ENCODE data around the gene RAP1GAP2.

RAP1GAP2 gene

DNA sequence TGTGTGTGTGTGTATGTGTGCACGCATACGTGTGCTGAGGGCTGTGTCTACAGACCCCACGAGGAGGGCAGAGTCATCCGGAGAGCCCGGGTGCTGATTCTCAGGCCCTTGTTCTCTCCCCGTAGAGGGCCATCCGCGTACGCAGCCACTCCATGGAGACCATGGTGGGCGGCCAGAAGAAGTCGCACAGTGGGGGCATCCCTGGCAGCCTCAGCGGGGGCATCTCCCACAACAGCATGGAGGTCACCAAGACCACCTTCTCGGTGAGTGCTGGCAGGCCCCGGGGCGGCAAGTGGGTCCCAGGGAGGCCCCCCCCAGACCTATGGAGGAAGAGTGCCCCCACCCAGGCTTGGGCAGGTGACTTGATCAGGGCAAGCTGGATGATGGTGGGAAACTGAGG lies 221.7 kb downstream of the RAP1GAP2 start:
- no peak for TF ChIP-seq CTCF (IDR thresholded peaks at IDR 0.05; ENCODE audit: extremely low read depth, missing control alignments)
- DNase-seq (ENCODE audit: low spot score): no peak

DNA sequence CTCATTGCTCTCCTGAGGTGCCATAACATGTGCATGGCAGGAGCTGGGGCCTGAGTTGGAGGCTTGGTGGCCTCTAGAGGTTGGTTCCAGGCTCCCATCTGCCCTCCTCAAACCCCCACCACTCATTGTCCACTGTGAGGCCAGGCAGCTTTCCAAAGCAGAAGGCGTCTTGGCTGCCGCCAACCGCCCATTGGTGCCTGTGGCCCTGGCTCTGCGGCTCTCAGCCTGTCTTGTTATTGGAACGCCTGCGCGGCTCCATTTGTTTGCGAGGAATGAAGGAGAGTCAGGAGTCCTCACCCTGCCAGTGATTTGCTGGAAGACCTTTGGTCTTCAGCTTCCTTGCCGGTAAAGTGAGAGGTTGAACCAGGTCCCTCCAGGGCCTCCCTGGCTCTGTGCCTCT lies 223.5 kb downstream of the RAP1GAP2 start:
- TF ChIP-seq CTCF (IDR thresholded peaks at IDR 0.05; ENCODE audit: extremely low read depth, missing control alignments): no peak

GRCh38 chr17:3020381-3020780 lies 224.1 kb downstream of the RAP1GAP2 start:
- DNase-seq (ENCODE audit: low spot score): no peak
- TF ChIP-seq CTCF (IDR thresholded peaks at IDR 0.05; ENCODE audit: extremely low read depth, missing control alignments): no peak

More for the DNA sequence above, 223.5 kb downstream of the RAP1GAP2 start:
- no peak for DNase-seq (ENCODE audit: low spot score)

- no peak for DNase-seq (ENCODE audit: low spot score)
- no peak for TF ChIP-seq CTCF (IDR thresholded peaks at IDR 0.05; ENCODE audit: extremely low read depth, missing control alignments)
Observed at GRCh38 chr17:3022197-3022596, 226.0 kb downstream of the RAP1GAP2 start.

DNA sequence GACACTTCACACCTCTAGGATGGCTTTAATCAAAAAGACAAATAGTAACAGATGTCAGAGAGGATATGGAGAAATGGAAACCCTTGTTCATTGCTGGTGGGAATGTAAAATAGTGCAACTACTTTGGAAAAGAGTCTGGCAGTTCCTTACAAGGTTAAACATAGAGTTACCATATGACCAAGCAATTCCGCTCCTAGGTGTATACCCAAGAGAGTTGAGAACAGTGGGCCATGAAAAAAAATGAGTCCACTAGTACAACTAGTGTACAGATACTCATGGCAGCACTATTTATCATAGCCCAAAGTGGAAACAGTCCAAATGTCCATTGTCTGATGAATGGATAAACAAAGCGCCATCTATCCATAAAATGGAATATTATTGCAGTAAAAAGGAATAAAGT lies 228.1 kb downstream of the RAP1GAP2 start:
- no peak for DNase-seq (ENCODE audit: low spot score)
- TF ChIP-seq CTCF (IDR thresholded peaks at IDR 0.05; ENCODE audit: extremely low read depth, missing control alignments): no peak

DNA sequence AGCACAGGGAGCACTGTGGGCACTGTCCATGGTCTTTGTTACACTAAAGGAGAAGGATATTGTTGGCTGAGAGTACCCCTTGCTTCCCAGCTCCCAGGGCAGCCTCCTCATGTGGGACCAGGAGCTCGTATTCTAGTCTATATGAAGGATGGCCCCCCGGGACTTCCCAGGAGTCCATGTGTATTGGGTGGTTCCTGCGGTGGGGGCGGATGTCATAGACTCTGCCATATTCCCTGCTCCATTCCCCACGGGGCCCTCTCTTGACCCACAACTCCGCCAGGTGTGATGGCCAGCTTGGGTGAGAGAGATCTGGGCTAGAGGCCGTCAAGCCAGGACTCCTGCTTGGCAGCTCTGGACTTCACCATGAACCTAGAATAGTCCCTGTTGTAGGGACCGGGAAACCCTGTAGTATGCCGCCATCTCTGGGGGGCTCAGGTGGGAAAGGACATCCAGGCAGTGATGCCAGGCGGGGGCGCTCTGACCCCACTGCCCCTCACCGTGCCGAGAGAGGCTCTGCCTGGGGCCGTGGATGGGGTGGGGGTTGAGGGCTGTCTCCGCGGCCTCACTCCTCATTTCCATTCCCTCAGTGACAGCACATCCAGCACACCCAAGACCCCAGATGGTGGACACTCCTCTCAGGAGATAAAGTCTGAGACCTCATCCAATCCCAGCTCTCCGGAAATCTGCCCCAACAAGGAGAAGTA lies 229.3 kb downstream of the RAP1GAP2 start:
- no peak for TF ChIP-seq CTCF (IDR thresholded peaks at IDR 0.05; ENCODE audit: extremely low read depth, missing control alignments)
- no peak for DNase-seq (ENCODE audit: low spot score)

- no peak for DNase-seq (ENCODE audit: low spot score)
- TF ChIP-seq CTCF (IDR thresholded peaks at IDR 0.05; ENCODE audit: extremely low read depth, missing control alignments): no peak
Observed at GRCh38 chr17:3026125-3026855, 230.1 kb downstream of the RAP1GAP2 start.
